ENCODE data around the gene A4GNT.

GRCh38 chr3:138173769-138174420 lies 41.7 kb upstream of the A4GNT start:
- TF ChIP-seq JUND (IDR thresholded peaks at IDR 0.05): no peak
- no peak for TF ChIP-seq MAX (IDR thresholded peaks at IDR 0.05)
- TF ChIP-seq, protein P1, sequence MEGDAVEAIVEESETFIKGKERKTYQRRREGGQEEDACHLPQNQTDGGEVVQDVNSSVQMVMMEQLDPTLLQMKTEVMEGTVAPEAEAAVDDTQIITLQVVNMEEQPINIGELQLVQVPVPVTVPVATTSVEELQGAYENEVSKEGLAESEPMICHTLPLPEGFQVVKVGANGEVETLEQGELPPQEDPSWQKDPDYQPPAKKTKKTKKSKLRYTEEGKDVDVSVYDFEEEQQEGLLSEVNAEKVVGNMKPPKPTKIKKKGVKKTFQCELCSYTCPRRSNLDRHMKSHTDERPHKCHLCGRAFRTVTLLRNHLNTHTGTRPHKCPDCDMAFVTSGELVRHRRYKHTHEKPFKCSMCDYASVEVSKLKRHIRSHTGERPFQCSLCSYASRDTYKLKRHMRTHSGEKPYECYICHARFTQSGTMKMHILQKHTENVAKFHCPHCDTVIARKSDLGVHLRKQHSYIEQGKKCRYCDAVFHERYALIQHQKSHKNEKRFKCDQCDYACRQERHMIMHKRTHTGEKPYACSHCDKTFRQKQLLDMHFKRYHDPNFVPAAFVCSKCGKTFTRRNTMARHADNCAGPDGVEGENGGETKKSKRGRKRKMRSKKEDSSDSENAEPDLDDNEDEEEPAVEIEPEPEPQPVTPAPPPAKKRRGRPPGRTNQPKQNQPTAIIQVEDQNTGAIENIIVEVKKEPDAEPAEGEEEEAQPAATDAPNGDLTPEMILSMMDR (IDR thresholded peaks at IDR 0.05; ENCODE audit: low read depth, low read length, missing input control): no peak
- no peak for TF ChIP-seq EGR1 (IDR thresholded peaks at IDR 0.05; ENCODE audit: low read depth in 2 of 2)
- TF ChIP-seq YY1 (IDR thresholded peaks at IDR 0.05): no peak
- no peak for TF ChIP-seq ATF3 (IDR thresholded peaks at IDR 0.05)
- no peak for TF ChIP-seq TAF1 (conservative IDR thresholded peaks at IDR 0.05)
- no peak for TF ChIP-seq SP1 (IDR thresholded peaks at IDR 0.05)
- no peak for TF ChIP-seq ZBTB33 (IDR thresholded peaks at IDR 0.05)
- TF ChIP-seq FOXA1 (IDR thresholded peaks at IDR 0.05): no peak
- no peak for TF ChIP-seq RAD21 (IDR thresholded peaks at IDR 0.05)
- no peak for TF ChIP-seq REST (IDR thresholded peaks at IDR 0.05)
